Osteoblast (primary cell): ENCODE results near the gene TMTC2. TPM values are rescaled to one million over a fixed set of nuclear protein-coding genes. Genes with fewer than 3 reads are reported as not detected.

Experiments
- DNase-seq: peaks from one replicate; pipeline ENCODE4 v3.0.0; 2011; ENCODE audit warnings: low spot score, mixed read lengths; ENCODE audit not compliant: insufficient read length; ENCODE audit errors: missing footprints
- H2AFZ ChIP-seq: 2 replicates; pipeline ENCODE4 v1.6.0; 2011; ENCODE audit warnings: mild to moderate bottlenecking, low read length
- H3K27ac ChIP-seq: 2 replicates; pipeline ENCODE4 v1.5.1; 2011; ENCODE audit warnings: mild to moderate bottlenecking, low read depth, low read length, moderate library complexity
- H3K27me3 ChIP-seq: 2 replicates; pipeline ENCODE4 v1.6.0; 2012; ENCODE audit warnings: mild to moderate bottlenecking, control low read depth, inconsistent platforms, low read length, moderate library complexity; ENCODE audit not compliant: insufficient read depth
- H3K36me3 ChIP-seq: 2 replicates; pipeline ENCODE4 v1.5.1; 2011; ENCODE audit warnings: mild to moderate bottlenecking, low read length, control low read depth, moderate library complexity; ENCODE audit not compliant: insufficient read depth
- H3K4me1 ChIP-seq: 2 replicates; pipeline ENCODE4 v1.5.1; 2011; ENCODE audit warnings: mild to moderate bottlenecking, low read length, control low read depth, moderate library complexity; ENCODE audit not compliant: insufficient read depth
- H3K4me2 ChIP-seq: 2 replicates; pipeline ENCODE4 v1.6.0; 2011; ENCODE audit warnings: mild to moderate bottlenecking, low read length; ENCODE audit not compliant: insufficient read depth
- H3K4me3 ChIP-seq: fragments of 200-600 bp; sonication (generic); 3 replicates; pipeline ENCODE4 v1.5.1; 2012; ENCODE audit warnings: mild to moderate bottlenecking, low read length, inconsistent platforms; ENCODE audit not compliant: insufficient read depth
- H3K79me2 ChIP-seq: 2 replicates; pipeline ENCODE4 v1.6.0; 2012; ENCODE audit warnings: mild to moderate bottlenecking, low read length, control low read depth, inconsistent platforms; ENCODE audit not compliant: insufficient read depth
- H3K9me3 ChIP-seq: 2 replicates; pipeline ENCODE4 v1.5.1; 2011; ENCODE audit warnings: low read depth, low read length, control low read depth
- H4K20me1 ChIP-seq: 2 replicates; pipeline ENCODE4 v1.6.0; 2012; ENCODE audit warnings: mild to moderate bottlenecking, low read length, control low read depth; ENCODE audit not compliant: insufficient read depth
- CTCF ChIP-seq: IDR thresholded peaks from 2 replicates; pipeline ENCODE4 v1.5.1; 2011; ENCODE audit warnings: mild to moderate bottlenecking, low read depth, low read length, moderate library complexity; ENCODE audit errors: extremely low read depth
- total RNA-seq: library from RNA; depleted of rRNA; stranded (reverse); fragments of >200 nt; gene quantifications from 2 replicates; pipeline ENCODE4 v1.2.3, GENCODE V29; 2012

Gene TMTC2
- total RNA-seq, 1 donor: 2.5 TPM

- no peaks in the 10 kb centered on the region for H3K4me1 ChIP-seq
- H3K27me3 ChIP-seq: no peaks in the 10 kb centered on the region
- DNase-seq: no peak
- no peak overlapping the region for H3K27ac ChIP-seq
- H2AFZ ChIP-seq: no peak overlapping the region
- no peak overlapping the region for H3K4me3 ChIP-seq
- H3K36me3 ChIP-seq: no peaks in the 10 kb centered on the region
- H3K9me3 ChIP-seq: no peaks in the 10 kb centered on the region
- H3K4me2 ChIP-seq: no peak overlapping the region
- no peak for TF ChIP-seq CTCF
- H3K79me2 ChIP-seq: no peaks in the 10 kb centered on the region
- H4K20me1 ChIP-seq: no peaks in the 10 kb centered on the region
These were observed 27.7 kb downstream of the TMTC2 start for GRCh38 chr12:82714427-82714826.

GRCh38 chr12:82721726-82722125, 35.0 kb downstream of the TMTC2 start:
- Histone ChIP-seq H3K4me2 (no peak overlapping the region), H3K79me2 (no peaks in the 10 kb centered on the region), H3K27me3 (no peaks in the 10 kb centered on the region), H2AFZ (no peak overlapping the region), H4K20me1 (no peaks in the 10 kb centered on the region), H3K4me3 (no peak overlapping the region), H3K4me1 (no peaks in the 10 kb centered on the region), H3K9me3 (no peaks in the 10 kb centered on the region), H3K27ac (no peak overlapping the region), H3K36me3 (no peaks in the 10 kb centered on the region)
- TF ChIP-seq CTCF: no peak
- DNase-seq: no peak

GRCh38 chr12:82723093-82723492, 36.4 kb downstream of the TMTC2 start:
- no peak overlapping the region for H3K27ac ChIP-seq
- H2AFZ ChIP-seq: no peak overlapping the region
- no peaks in the 10 kb centered on the region for H4K20me1 ChIP-seq
- no peak for DNase-seq
- TF ChIP-seq CTCF: no peak
- no peaks in the 10 kb centered on the region for H3K36me3 ChIP-seq
- H3K4me3 ChIP-seq: no peak overlapping the region
- H3K4me2 ChIP-seq: no peak overlapping the region
- H3K79me2 ChIP-seq: no peaks in the 10 kb centered on the region
- H3K4me1 ChIP-seq: no peaks in the 10 kb centered on the region
- no peaks in the 10 kb centered on the region for H3K27me3 ChIP-seq
- H3K9me3 ChIP-seq: no peaks in the 10 kb centered on the region

DNA sequence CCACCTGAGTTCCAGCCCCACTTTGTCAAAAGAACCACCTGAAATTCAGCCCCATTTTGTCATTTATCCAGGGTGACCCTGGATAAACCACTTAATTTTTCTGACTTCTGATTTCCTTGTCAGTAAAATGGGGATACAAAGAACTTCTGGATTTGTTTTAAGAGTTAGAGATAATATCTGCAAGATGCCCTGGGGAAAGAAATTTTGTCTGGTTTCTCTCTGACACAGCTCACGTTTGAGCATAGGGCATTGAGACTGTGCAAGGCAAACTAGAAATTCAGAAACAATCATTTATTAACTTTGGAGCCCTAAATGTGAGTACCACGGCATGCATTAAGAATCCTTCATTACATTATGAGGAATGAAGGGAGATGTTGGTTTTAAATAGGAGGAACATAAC, 37.2 kb downstream of the TMTC2 start:
- H3K79me2 ChIP-seq: no peaks in the 10 kb centered on the region
- H3K27ac ChIP-seq: no peak overlapping the region
- H3K4me3 ChIP-seq: no peak overlapping the region
- no peaks in the 10 kb centered on the region for H3K9me3 ChIP-seq
- no peaks in the 10 kb centered on the region for H3K27me3 ChIP-seq
- DNase-seq: no peak
- H2AFZ ChIP-seq: no peak overlapping the region
- H3K36me3 ChIP-seq: no peaks in the 10 kb centered on the region
- H4K20me1 ChIP-seq: no peaks in the 10 kb centered on the region
- no peak overlapping the region for H3K4me2 ChIP-seq
- TF ChIP-seq CTCF: no peak
- H3K4me1 ChIP-seq: no peaks in the 10 kb centered on the region
